Osteoblast (primary cell): ENCODE results near the gene MUC12. TPM values are rescaled to one million over a fixed set of nuclear protein-coding genes. Genes with fewer than 3 reads are reported as not detected.
"Not testable (repeated sequence)": the region's sequence is repeated elsewhere in the genome, so short reads cannot be mapped to it uniquely, and the experiment has no call there.

ENCODE experiments used
- DNase-seq: peaks from one replicate; pipeline ENCODE4 v3.0.0; 2011; ENCODE audit warnings: low spot score, mixed read lengths; ENCODE audit not compliant: insufficient read length; ENCODE audit errors: missing footprints
- H2AFZ ChIP-seq: 2 replicates; pipeline ENCODE4 v1.6.0; 2011; ENCODE audit warnings: mild to moderate bottlenecking, low read length
- H3K27ac ChIP-seq: 2 replicates; pipeline ENCODE4 v1.5.1; 2011; ENCODE audit warnings: mild to moderate bottlenecking, low read depth, low read length, moderate library complexity
- H3K27me3 ChIP-seq: 2 replicates; pipeline ENCODE4 v1.6.0; 2012; ENCODE audit warnings: mild to moderate bottlenecking, control low read depth, inconsistent platforms, low read length, moderate library complexity; ENCODE audit not compliant: insufficient read depth
- H3K36me3 ChIP-seq: 2 replicates; pipeline ENCODE4 v1.5.1; 2011; ENCODE audit warnings: mild to moderate bottlenecking, low read length, control low read depth, moderate library complexity; ENCODE audit not compliant: insufficient read depth
- H3K4me1 ChIP-seq: 2 replicates; pipeline ENCODE4 v1.5.1; 2011; ENCODE audit warnings: mild to moderate bottlenecking, low read length, control low read depth, moderate library complexity; ENCODE audit not compliant: insufficient read depth
- H3K4me2 ChIP-seq: 2 replicates; pipeline ENCODE4 v1.6.0; 2011; ENCODE audit warnings: mild to moderate bottlenecking, low read length; ENCODE audit not compliant: insufficient read depth
- H3K4me3 ChIP-seq: fragments of 200-600 bp; sonication (generic); 3 replicates; pipeline ENCODE4 v1.5.1; 2012; ENCODE audit warnings: mild to moderate bottlenecking, low read length, inconsistent platforms; ENCODE audit not compliant: insufficient read depth
- H3K79me2 ChIP-seq: 2 replicates; pipeline ENCODE4 v1.6.0; 2012; ENCODE audit warnings: mild to moderate bottlenecking, low read length, control low read depth, inconsistent platforms; ENCODE audit not compliant: insufficient read depth
- H3K9me3 ChIP-seq: 2 replicates; pipeline ENCODE4 v1.5.1; 2011; ENCODE audit warnings: low read depth, low read length, control low read depth
- H4K20me1 ChIP-seq: 2 replicates; pipeline ENCODE4 v1.6.0; 2012; ENCODE audit warnings: mild to moderate bottlenecking, low read length, control low read depth; ENCODE audit not compliant: insufficient read depth
- CTCF ChIP-seq: IDR thresholded peaks from 2 replicates; pipeline ENCODE4 v1.5.1; 2011; ENCODE audit warnings: mild to moderate bottlenecking, low read depth, low read length, moderate library complexity; ENCODE audit errors: extremely low read depth
- total RNA-seq: library from RNA; depleted of rRNA; stranded (reverse); fragments of >200 nt; gene quantifications from 2 replicates; pipeline ENCODE4 v1.2.3, GENCODE V29; 2012

The MUC12 gene
- total RNA-seq, 1 donor: under 0.01 TPM

- Histone ChIP-seq H3K4me2 (no peak overlapping the region), H3K27me3 (peaks cover 14% of the 10 kb centered on the region)
- DNase-seq: no peak
Observed at GRCh38 chr7:101060992-101061391, 91.6 kb downstream of the MUC12 start.

GRCh38 chr7:101064176-101064550 lies 94.8 kb downstream of the MUC12 start:
- not testable (repeated sequence) for H3K4me1 ChIP-seq, H3K4me2 ChIP-seq, H4K20me1 ChIP-seq, H3K27me3 ChIP-seq, H3K36me3 ChIP-seq, H3K79me2 ChIP-seq, H2AFZ ChIP-seq, H3K9me3 ChIP-seq, DNase-seq, H3K4me3 ChIP-seq, H3K27ac ChIP-seq

More at GRCh38 chr7:101060992-101061391, 91.6 kb downstream of the MUC12 start:
- H3K4me3 ChIP-seq: no peak overlapping the region
- H2AFZ ChIP-seq: no peak overlapping the region
- no peaks in the 10 kb centered on the region for H3K4me1 ChIP-seq
- TF ChIP-seq CTCF: no peak
- H3K36me3 ChIP-seq: no peaks in the 10 kb centered on the region
- H3K27ac ChIP-seq: no peak overlapping the region
- H3K79me2 ChIP-seq: no peaks in the 10 kb centered on the region
- no peaks in the 10 kb centered on the region for H3K9me3 ChIP-seq
- H4K20me1 ChIP-seq: no peaks in the 10 kb centered on the region

GRCh38 chr7:101065162-101065561 lies 95.8 kb downstream of the MUC12 start:
- H3K4me2 ChIP-seq, H2AFZ ChIP-seq, H3K79me2 ChIP-seq, H4K20me1 ChIP-seq, H3K36me3 ChIP-seq, DNase-seq, H3K4me1 ChIP-seq, H3K27me3 ChIP-seq, H3K9me3 ChIP-seq, H3K4me3 ChIP-seq, H3K27ac ChIP-seq: not testable (repeated sequence)

DNA sequence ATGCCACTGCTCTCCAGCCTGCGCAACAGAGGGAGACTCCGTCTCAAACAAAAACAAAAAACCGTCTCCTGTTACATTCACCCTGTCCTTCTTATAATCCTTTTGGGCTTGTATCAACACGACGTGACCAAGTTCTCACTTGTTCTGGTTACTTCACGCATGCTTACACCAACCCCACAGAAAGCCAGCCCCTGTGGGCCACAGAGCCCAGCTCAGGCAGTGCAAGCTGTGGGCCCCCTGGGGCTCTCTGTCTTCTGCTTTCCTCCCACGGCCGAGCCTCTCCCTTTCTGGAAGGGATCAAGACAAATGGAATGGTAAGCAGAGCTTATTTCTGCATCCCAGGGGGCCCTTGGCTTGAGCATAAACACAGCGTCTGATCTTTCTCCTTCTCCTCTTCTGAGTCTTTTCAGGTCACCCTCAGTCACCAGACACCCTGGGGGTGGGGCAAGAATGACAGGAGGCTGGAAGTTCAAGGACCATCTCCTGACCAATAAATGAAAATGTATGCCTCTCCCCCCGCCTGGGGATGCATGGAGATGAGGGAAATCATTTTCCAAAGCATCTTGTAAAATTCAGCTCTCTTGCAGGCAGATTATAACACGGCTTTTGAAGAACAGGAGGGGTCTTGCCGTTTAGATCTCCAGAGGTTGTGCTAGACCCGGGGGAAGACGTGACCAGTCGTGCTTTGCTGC lies 96.9 kb downstream of the MUC12 start:
- H2AFZ ChIP-seq: no peak overlapping the region

More for the DNA sequence above, 96.9 kb downstream of the MUC12 start:
- H3K27me3 ChIP-seq: peaks cover 5% of the 10 kb centered on the region
- H3K4me3 ChIP-seq: no peak overlapping the region
- no peaks in the 10 kb centered on the region for H3K4me1 ChIP-seq
- TF ChIP-seq CTCF: no peak
- no peaks in the 10 kb centered on the region for H3K79me2 ChIP-seq
- H3K4me2 ChIP-seq: no peak overlapping the region
- no peak for DNase-seq
- no peaks in the 10 kb centered on the region for H3K9me3 ChIP-seq
- no peaks in the 10 kb centered on the region for H4K20me1 ChIP-seq
- no peaks in the 10 kb centered on the region for H3K36me3 ChIP-seq
- no peak overlapping the region for H3K27ac ChIP-seq
